ENCODE data around the gene BBC3. TPM values are rescaled to one million over a fixed set of nuclear protein-coding genes. Genes with fewer than 3 reads are reported as not detected.

BBC3 gene
- total and polyA plus RNA-seq, 2 experiments from 2014 or later = 23.4 to 31.9 TPM

DNA sequence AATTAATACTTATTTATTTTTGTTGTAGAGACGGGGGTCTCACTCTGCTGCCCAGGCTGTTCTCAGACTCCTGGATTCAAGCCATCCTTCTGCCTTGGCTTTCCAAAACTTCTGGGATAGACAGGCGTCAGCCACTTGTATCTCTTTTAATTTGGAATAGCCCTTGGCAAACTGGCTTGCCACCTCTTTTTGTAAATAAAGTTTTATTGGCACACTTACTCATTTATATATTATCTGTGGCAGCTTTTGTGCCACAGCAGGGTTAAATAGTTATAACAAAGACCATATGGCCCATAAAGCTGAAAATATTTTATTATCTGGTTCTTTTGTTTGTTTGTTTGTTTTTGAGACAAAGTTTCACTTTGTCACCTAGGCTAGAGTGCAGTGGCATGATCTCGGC is 30.5 kb downstream of the BBC3 start (continued):
- TF ChIP-seq, protein P1, sequence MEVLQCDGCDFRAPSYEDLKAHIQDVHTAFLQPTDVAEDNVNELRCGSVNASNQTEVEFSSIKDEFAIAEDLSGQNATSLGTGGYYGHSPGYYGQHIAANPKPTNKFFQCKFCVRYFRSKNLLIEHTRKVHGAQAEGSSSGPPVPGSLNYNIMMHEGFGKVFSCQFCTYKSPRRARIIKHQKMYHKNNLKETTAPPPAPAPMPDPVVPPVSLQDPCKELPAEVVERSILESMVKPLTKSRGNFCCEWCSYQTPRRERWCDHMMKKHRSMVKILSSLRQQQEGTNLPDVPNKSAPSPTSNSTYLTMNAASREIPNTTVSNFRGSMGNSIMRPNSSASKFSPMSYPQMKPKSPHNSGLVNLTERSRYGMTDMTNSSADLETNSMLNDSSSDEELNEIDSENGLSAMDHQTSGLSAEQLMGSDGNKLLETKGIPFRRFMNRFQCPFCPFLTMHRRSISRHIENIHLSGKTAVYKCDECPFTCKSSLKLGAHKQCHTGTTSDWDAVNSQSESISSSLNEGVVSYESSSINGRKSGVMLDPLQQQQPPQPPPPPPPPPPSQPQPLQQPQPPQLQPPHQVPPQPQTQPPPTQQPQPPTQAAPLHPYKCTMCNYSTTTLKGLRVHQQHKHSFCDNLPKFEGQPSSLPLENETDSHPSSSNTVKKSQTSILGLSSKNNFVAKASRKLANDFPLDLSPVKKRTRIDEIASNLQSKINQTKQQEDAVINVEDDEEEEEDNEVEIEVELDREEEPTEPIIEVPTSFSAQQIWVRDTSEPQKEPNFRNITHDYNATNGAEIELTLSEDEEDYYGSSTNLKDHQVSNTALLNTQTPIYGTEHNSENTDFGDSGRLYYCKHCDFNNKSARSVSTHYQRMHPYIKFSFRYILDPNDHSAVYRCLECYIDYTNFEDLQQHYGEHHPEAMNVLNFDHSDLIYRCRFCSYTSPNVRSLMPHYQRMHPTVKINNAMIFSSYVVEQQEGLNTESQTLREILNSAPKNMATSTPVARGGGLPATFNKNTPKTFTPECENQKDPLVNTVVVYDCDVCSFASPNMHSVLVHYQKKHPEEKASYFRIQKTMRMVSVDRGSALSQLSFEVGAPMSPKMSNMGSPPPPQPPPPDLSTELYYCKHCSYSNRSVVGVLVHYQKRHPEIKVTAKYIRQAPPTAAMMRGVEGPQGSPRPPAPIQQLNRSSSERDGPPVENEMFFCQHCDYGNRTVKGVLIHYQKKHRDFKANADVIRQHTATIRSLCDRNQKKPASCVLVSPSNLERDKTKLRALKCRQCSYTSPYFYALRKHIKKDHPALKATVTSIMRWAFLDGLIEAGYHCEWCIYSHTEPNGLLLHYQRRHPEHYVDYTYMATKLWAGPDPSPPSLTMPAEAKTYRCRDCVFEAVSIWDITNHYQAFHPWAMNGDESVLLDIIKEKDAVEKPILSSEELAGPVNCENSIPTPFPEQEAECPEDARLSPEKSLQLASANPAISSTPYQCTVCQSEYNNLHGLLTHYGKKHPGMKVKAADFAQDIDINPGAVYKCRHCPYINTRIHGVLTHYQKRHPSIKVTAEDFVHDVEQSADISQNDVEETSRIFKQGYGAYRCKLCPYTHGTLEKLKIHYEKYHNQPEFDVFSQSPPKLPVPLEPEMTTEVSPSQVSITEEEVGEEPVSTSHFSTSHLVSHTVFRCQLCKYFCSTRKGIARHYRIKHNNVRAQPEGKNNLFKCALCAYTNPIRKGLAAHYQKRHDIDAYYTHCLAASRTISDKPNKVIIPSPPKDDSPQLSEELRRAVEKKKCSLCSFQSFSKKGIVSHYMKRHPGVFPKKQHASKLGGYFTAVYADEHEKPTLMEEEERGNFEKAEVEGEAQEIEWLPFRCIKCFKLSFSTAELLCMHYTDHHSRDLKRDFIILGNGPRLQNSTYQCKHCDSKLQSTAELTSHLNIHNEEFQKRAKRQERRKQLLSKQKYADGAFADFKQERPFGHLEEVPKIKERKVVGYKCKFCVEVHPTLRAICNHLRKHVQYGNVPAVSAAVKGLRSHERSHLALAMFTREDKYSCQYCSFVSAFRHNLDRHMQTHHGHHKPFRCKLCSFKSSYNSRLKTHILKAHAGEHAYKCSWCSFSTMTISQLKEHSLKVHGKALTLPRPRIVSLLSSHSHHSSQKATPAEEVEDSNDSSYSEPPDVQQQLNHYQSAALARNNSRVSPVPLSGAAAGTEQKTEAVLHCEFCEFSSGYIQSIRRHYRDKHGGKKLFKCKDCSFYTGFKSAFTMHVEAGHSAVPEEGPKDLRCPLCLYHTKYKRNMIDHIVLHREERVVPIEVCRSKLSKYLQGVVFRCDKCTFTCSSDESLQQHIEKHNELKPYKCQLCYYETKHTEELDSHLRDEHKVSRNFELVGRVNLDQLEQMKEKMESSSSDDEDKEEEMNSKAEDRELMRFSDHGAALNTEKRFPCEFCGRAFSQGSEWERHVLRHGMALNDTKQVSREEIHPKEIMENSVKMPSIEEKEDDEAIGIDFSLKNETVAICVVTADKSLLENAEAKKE (CRISPR knock-in tag; IDR thresholded peaks at IDR 0.05) = no peak
- TF ChIP-seq POLR2AphosphoS5 (IDR thresholded peaks at IDR 0.05; ENCODE audit: low read depth) = no peak
- no peak for TF ChIP-seq ZNF114 (CRISPR knock-in tag; IDR thresholded peaks at IDR 0.05)
- TF ChIP-seq, protein P2, sequence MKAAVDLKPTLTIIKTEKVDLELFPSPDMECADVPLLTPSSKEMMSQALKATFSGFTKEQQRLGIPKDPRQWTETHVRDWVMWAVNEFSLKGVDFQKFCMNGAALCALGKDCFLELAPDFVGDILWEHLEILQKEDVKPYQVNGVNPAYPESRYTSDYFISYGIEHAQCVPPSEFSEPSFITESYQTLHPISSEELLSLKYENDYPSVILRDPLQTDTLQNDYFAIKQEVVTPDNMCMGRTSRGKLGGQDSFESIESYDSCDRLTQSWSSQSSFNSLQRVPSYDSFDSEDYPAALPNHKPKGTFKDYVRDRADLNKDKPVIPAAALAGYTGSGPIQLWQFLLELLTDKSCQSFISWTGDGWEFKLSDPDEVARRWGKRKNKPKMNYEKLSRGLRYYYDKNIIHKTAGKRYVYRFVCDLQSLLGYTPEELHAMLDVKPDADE (IDR thresholded peaks at IDR 0.05) = no peak
- TF ChIP-seq ZNF331 (CRISPR knock-in tag; IDR thresholded peaks at IDR 0.05; ENCODE audit: low read depth) = no peak
- TF ChIP-seq STAT1 (IDR thresholded peaks at IDR 0.05; ENCODE audit: unreplicated experiment) = no peak

GRCh38 chr19:47197141-47197540 is 33.9 kb downstream of the BBC3 start:
- Mint-ChIP-seq H3K4me3 (no peak overlapping the region), H3K36me3 (ENCODE audit: low read depth) (peaks cover 53% of the 10 kb centered on the region), H3K9me3 (no peaks in the 10 kb centered on the region), H3K4me1 (no peaks in the 10 kb centered on the region), H3K27ac (no peak overlapping the region), H3K27me3 (ENCODE audit: insufficient read depth, low read depth, poor library complexity) (peaks cover 6% of the 10 kb centered on the region)
- H4K20me1 ChIP-seq (replicated peaks; ENCODE audit: insufficient read depth) = peaks cover 45% of the 10 kb centered on the region
- DNase-seq (ENCODE audit: low spot score) (no peak), ATAC-seq (no peak)
- H3K27me3 ChIP-seq (ENCODE audit: insufficient read depth) = no peaks in the 10 kb centered on the region
- peaks cover 28% of the 10 kb centered on the region; the same call in 1 of the 2 replicates for H3F3A ChIP-seq (replicated peaks; ENCODE audit: low read depth)
- H3K4me1 ChIP-seq (ENCODE audit: insufficient read depth) = no peaks in the 10 kb centered on the region
- no peak overlapping the region for H3K4me2 ChIP-seq
- TF ChIP-seq, protein P2 (IDR thresholded peaks at IDR 0.05) = no peak
- TF ChIP-seq CREB1 (CRISPR knock-in tag; IDR thresholded peaks at IDR 0.05; ENCODE audit: low read depth) = no peak
- TF ChIP-seq, protein P3, sequence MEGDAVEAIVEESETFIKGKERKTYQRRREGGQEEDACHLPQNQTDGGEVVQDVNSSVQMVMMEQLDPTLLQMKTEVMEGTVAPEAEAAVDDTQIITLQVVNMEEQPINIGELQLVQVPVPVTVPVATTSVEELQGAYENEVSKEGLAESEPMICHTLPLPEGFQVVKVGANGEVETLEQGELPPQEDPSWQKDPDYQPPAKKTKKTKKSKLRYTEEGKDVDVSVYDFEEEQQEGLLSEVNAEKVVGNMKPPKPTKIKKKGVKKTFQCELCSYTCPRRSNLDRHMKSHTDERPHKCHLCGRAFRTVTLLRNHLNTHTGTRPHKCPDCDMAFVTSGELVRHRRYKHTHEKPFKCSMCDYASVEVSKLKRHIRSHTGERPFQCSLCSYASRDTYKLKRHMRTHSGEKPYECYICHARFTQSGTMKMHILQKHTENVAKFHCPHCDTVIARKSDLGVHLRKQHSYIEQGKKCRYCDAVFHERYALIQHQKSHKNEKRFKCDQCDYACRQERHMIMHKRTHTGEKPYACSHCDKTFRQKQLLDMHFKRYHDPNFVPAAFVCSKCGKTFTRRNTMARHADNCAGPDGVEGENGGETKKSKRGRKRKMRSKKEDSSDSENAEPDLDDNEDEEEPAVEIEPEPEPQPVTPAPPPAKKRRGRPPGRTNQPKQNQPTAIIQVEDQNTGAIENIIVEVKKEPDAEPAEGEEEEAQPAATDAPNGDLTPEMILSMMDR (conservative IDR thresholded peaks at IDR 0.05; ENCODE audit: low read depth in 2 of 2) = no peak
- peaks cover 19% of the 10 kb centered on the region for H3K79me2 ChIP-seq (replicated peaks; ENCODE audit: insufficient read depth)
- H3K9me2 ChIP-seq (ENCODE audit: insufficient read depth) = no peaks in the 10 kb centered on the region
- no peak overlapping the region for H3K4me3 ChIP-seq
- peaks cover 35% of the 10 kb centered on the region for H3K36me3 ChIP-seq (ENCODE audit: insufficient read depth)
- H2AFZ ChIP-seq = no peak overlapping the region
- no peak overlapping the region; the same call in 1 of the 2 replicates for H3K27ac ChIP-seq (ENCODE audit: low read depth)

Data from GM23338 (cell line).